NCI-H1105 (cell line): Measurements from ENCODE around the gene RNU6-7.

Experiments
- DNase-seq: peaks from one replicate; lab custom pipeline; 2025; lab: John Stamatoyannopoulos, UW

Gene RNU6-7

DNA sequence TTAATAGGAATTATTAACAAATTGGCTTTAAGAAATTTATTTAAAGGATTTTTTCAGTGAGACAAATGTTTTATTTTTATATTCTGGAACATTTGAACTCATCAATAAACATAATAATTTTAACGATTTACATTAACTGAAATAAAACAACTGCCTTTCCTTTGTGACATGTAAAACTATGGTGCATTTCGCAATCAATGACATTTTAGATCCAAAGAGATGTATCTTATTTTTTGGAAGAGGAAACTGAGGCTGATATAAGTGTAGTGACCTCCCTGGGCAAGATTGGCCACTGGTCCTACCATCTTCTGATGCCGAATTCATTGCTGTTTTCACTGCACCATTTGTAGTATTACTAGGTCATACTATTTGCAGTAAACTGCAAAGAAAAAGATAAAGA lies 3.7 kb downstream of the RNU6-7 start:
- DNase-seq = no peak

DNA sequence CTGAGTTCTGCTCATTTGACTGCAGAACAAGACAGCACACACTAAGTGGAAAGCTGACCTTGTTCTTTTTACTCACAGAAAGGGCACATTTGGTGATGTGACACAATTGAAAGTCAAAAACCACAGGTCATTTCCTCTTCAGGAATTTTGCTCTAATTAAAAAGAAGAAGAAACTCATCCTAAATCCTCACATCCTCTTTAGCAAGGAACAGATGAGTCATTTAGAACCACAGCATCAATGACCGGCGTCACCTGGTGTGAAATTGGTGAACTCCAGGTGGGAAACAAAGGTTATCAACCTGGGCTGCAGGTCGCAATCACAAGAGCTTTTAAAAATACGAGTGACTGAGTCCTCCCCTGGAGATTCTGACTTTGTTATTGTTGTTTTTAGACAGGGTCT lies 4.1 kb downstream of the RNU6-7 start:
- no peak for DNase-seq

DNA sequence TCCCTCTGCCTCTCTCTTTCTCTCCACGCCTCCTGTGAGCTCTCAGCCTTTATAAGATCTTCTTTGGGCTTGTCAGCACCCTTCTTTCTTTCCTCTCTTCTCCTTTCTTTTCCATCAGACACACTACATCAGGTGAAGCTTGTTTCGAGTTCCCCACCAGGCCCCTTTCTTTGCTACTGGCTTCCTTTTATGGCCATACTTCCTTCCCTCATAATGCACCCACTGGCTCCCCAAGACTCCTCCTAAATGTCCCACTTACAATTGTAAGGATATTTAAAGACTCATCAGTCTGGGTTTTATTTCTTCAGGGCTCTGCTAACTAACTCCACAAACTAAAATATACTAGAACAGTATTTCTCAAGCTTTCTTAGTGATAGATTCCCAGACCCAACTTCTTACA lies 4.7 kb downstream of the RNU6-7 start:
- no peak for DNase-seq

DNA sequence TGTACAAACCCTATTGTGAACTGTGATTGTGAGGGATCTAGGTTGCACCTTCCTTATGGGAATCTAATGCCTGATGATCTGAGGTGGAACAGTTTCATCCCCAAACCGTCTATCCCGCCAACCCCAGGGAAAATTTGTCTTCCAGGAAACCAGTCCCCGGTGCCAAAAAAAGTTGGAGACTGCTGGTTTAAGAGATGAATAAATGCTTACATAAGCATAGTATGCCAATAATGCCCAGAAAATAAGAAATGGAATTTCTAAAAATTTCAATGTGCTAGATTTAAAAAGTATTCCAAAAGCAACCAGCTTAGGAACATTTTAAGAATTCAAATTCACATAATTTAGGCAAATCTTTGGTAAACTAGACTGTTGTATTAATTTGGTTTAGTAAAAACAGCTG lies 6.6 kb downstream of the RNU6-7 start:
- no peak for DNase-seq

DNA sequence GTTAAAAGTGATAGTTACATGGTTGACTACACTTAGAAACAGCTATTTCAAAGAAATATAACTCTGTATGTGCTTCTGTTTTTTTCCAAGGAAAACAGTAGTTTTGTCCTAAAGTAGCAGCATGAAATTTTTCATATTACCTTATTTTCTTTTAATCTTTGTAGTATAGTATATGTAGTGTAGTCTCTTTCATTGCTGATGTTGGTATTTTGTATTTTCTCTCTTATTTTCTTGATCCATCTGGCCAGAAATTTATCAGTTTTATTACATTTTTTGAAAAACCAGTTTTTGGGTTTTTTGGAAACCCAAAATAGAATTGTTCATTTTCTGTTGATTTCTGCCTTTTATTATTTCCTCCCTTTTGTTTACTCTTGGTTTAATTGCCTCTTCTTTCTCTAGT lies 7.6 kb downstream of the RNU6-7 start:
- no peak for DNase-seq

DNA sequence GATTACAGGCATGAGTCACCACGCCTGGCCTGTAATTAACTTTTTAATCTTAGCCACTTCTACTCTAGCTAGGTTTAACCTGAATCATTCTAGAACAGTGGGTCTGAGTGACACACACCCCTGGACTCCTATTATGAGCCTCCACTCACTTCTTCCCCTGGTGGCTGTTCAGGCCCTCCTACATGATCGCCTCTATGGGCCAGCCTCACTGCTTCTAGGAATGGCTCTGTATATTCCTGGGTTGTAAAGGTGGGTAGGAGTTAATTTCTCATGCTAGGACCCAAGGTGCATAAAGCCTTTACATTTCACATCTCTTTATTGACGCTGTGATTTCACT lies 9.2 kb downstream of the RNU6-7 start:
- DNase-seq = no peak

DNA sequence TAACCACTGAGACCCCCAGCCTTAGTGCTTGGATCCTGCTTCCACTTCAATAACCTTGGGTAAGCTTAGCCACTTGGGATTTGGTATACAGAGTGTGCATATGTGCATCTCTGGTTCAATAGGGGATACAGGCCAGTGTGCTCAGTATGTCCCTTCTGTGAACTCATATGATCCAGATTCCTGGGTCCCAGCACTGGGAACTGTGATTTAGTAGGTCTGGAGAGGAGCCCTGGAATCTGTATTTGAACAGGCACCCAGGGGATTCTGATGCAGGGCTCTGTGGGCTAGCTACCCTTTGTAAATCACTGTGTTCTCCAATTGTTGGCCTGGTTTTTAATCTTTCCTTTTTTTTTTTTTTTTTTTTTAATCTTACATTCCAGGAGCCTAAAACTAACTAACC lies 11.0 kb downstream of the RNU6-7 start:
- no peak for DNase-seq

DNA sequence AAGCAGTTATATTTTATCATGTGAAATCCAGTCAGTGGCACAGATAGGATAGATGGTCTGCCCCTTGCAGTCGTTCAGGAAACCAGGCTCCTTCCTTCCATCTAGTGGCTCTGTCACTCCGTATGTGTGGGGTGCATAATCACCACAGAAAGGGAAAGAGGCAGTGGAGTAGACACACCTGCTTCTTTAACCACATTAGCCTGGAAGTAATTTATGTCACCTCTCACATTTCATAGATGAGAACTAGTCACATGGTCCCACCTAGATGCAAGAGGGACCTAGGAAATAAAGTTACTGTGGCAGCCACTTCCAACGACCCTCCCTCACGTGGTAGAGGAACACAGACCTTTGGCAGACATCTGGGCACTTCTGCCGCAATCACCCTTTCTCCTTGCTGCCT lies 15.5 kb downstream of the RNU6-7 start:
- DNase-seq = peak; percentile 81

DNA sequence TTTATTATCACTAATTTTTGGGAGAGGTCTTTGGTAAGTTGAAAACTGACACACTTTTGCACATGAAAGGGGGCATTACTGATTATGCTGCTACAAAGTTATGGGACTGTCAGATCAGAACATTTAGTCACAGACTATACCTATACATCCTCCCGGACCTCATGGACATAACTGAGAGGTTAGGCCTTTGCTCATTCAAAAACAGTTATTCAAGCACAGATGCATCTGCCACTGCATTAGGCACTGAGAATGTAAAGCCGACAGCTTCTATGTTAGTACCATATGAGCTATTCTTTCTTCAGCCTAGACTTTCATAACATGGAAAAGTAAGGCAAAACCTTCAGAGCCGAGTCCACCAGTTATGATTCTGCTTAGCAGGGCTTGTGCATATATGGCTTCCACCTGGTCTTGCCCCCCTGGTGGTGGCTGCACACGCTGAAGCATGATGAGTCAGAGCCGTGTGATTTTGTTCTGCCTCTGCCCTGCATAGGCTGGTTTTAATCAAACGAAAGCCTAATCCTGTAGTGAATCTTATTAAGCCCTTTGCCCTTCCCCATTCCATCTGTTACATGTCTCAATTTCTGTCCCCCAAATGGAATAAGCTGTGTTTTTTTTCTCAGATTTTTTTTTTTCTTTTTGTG lies 23.0 kb downstream of the RNU6-7 start:
- no peak for DNase-seq

DNA sequence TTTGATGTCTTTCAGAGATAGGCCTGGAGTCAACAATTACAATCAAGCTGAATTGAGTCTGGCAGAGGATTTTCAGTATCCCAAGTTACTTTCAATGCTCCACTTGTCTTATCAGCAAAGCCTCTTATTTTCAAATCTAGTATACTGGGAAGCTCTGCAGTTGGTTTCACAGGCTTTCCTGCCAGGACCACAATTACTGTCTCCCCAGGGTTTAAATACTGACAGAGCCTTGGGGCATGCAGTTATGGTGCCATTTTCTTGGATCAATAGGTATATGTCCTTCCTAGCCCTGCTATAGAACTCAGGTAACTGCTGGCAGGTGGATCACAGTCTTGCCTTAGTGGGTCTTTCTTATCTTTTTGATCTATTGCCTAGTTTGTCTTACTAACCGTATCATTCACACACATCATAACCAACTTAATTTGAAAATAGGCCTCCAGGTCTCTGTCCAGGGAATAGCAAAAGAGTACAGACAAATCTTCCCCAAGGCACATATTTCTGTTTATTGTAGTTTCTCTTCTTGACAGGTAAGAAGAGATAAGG lies 23.6 kb downstream of the RNU6-7 start:
- DNase-seq = no peak

DNA sequence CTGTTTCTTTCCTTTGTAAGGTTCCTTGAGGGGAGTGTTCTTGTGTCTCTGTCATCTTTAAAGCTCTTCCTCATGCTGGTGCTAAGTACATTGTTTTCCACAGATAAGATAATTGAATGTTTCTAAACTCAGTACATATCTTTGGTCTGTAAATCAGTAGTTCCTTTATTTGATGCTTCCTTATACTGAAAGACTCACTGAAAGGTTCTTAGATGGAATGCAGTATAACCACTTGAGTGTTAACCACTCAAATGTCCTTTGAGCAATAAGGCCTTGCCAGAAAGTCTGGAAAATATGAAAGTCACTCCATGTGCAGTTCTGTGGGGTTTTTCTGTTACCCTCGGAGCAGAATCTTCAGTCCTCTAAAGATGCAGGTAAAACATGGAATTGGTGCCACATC lies 24.2 kb downstream of the RNU6-7 start:
- no peak for DNase-seq

DNA sequence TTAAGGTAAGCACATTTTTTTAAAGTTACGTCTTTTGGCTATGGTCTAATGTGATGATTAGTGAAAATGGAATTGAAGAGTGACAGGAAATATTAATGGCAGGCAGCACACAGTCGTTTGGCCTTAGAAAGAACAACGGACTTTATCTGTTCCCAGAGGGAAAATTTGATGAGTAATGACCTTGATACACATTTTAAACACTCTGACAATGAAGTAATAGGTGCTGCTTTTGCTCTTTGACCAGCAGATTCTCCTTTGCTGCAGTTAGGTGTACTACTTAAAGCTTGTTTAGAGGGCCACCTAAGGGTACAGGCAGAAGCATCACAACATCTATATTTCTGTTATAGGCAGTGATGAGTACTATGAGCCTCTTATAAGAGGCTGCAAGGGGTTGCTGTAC lies 28.3 kb downstream of the RNU6-7 start:
- DNase-seq = no peak

DNA sequence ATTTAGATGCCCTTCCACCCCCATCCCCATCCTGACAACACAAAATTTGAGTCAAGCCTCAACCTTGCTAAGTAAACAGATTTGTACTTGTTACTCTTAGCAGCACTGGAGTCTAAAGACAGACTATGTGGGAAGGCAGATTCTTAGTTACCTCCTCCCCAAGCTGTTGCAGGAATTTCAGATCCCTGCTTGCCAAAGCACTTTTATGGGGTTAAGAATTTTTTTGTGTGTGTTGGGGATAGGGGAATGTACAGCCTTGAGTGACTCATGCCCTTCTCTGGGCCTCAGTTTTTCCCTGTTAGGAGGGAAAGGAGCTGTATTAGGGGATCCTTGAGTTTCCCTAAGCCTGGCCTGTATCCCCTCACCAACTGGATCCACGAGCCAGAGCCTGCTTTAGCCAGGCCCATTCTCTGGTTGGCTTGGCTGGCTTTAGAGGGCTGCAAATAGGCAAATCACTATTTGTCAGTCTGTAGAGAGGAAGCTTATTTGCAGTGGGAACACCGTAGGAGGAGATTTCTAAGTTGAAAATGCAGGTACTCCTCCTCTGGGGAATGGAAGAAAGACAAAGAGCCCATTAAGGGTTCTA lies 28.9 kb downstream of the RNU6-7 start:
- no peak for DNase-seq

DNA sequence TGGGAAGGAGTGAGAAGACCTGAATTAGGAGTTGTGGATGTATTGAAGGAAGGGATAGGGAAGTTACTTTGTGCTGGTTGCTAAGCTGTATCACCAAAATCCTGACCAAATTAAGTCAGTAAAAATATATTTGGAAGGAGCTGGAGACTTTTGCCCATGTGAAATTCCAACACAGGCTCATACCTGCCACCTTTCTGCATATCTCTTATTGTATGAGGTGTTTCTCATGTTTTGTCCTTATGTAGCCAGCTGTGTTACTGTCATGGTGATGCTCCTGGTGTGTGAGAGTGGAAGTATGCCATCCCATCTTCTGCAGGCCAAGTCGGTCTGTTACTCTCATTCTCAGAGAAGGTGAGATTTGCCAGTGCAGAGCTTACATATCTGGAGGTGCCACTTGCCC lies 30.6 kb downstream of the RNU6-7 start:
- no peak for DNase-seq

DNA sequence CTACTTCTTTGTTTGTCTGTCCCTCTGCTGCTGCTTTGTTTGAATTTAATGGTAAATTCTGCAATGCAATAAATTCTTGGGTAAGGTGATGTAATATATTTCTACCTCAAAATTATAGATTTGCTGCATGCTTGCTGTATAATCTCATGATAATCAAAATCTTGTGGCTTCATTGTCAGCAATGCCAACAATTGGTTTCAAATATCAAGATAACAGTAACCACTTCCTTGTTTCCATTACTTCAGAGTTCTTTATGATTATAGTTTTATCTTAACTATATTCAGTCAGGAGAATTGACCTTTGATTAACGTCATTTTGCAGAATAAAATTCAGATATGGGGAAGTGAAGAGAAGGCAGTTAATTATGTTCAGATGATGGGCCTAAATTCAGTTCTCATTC lies 31.4 kb downstream of the RNU6-7 start:
- DNase-seq = no peak

DNA sequence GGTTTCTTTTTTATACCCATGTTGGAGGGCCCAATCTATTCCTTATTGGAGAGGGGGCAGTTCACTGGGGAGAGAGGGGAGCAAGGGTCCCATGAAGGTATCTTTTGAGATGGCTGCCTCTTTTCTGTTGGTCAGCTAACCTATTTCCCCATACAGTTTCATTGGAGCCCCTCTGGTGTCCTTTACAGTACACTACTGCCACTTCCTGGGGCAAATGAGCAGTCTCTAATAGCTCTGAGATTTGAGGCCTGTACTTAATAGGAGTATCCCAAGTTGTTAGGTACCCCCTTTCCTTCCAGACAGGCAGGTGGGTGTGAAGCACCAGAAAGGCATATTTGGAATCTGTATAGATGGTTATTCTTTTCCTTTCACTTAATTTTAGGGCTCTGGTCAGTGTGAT lies 42.6 kb downstream of the RNU6-7 start:
- DNase-seq = no peak

DNA sequence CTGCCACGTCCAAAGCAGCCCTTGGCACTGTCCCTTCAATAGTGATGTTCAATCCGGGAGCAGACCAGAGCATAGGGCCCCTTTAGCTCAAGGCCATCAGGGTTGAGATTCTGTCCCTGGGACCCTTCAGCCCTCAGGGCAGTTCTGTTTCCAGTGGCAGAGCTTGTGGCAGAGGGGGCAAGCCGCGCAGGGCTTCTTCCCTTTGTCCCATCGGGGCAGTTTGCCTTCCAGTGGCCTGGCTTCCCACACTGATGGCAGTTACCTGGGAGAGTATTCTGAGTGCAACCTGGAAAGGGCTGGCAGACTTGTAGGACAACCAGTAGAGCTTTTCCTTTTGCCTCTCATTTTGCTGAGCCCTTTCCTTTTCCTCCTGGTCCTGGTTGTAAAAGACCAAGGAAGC lies 44.9 kb downstream of the RNU6-7 start:
- DNase-seq = no peak

DNA sequence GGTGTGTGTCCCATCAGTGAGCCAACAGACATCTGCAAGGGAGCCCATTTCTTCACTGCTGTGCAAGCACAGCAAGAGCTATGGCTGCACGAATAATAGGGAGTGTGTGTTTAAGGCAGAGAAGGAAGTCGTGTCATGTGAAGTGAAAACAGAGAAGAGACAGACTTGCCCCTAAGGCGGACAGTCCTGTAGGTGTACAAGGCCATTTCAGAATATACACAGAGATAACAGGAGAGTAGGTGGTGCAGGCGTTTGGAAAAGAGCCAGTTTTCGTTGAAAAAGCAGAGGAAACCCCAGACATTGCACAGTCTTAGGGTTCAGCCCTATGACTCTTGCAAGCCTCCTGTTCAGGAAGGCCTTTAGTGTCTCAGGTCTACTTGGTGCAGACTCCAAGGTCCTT lies 47.5 kb downstream of the RNU6-7 start:
- DNase-seq = no peak

DNA sequence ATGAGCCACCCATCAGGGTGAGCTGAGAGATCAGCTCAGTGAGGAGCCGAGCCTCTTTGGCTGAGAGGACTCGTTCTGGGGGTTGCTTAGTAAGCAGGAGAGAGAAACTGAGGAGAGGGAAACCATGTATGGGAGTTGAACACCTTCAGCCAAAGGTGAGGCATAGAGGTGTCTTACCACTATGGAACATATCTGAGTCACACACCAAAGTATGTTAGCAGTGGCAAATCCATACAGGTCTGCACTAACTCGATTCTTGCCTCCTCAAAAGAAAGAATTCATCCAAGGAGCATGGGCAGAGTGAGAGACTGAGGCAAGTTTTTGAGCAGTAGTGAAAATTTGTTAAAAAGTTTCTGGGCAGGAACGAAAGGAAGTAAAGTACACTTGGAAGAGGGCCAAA lies 47.9 kb downstream of the RNU6-7 start:
- no peak for DNase-seq

DNA sequence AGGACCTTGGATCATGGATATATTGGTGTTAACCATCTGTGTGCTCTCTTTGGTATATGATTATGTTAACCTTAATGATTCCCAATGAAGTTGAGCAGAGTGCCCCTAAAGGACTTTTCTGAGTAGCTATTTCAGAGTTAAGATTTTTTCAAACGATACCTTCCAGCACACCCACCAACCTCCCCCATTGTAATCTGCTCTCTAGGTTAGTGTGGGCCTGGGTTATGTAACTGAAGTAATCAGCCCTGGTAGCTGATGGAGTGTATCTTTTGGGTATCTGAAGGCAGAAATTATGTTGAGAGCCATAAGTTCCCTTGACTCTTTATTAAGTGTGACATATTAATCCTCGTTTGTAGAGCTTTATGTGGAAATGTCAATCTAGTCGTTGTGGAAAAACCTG lies 48.8 kb downstream of the RNU6-7 start:
- DNase-seq = no peak

DNA sequence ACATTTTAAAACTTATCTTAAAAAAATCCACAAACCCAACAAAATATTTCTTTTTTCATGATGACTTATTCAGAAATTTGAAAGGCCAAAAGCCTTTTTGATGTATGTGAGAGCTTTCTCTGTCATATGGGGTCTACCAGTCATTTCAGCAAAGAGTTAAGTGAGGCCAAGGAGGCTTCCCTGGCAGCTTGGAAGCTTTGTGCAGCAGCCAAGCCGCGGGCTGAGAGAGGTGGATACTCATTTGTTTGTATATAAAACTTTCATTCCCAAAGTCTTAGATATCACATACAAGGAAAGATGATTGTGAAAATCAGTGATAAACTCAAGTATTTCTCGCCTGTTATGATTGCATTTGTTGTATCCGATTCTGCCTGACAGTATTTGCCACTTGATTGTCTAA lies 49.7 kb downstream of the RNU6-7 start:
- DNase-seq = no peak
